GM18858 (cell line): ENCODE data around the gene KCNG2.

Source experiments
- ATAC-seq: cut with Tn5 transposase; IDR thresholded peaks from one replicate; pipeline ENCODE4 v1.9.1; 2021; ENCODE audit not compliant: unreplicated experiment

The KCNG2 gene

DNA sequence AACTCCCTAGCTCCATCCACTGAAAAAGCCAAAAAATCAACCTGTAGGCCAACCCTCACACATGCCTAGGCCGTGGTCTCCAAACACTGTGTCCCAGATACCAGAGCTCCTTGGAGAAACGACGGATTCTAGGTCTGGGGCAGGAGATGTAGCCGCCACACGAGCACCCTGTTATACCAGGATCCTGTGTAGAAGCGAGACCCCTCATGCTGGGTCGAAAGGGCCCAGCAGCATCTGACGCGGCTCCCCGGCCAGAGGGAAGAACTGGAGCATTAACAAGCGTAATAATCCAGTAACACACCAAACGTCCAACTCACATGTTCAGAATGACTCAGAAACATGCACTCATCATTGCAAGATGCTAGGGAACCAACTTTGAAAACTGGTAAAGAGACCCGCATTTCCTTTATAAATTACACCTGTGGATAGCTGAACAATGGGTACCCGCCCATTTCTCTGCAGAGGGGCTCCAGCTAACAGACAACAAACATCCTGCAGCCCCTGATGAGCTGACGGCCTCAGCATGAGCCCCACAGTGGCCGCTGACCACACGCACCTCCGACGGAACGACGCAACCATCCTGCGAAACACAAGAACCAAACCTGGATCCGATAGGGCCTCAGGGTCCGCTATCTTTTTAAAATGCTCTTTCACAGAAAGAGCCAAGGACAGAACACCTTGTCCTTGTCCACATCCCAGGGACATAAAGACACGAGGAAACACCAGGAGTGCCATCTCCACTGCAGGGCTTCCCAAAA is 139.5 kb downstream of the KCNG2 start:
- ATAC-seq, result no peak

DNA sequence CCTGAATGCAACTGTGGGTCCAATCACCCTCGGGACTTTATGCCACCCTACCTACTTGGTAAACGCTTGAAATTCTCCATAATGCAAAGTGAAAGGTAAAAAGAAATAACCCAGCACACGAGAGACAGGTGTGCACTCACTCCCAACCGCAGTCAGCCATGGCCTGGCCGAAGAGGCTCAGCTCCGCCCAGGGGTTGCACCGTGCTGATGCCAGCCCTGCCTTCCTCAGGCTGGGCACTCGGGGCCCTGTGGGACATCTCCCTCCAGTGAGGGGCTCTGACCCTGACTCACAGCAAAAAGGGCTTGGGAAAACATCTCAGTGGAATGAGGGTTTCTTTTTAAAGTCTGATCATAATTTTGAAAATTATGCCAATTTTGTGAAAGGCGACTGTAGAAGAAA is 140.5 kb downstream of the KCNG2 start:
- no peak for ATAC-seq

DNA sequence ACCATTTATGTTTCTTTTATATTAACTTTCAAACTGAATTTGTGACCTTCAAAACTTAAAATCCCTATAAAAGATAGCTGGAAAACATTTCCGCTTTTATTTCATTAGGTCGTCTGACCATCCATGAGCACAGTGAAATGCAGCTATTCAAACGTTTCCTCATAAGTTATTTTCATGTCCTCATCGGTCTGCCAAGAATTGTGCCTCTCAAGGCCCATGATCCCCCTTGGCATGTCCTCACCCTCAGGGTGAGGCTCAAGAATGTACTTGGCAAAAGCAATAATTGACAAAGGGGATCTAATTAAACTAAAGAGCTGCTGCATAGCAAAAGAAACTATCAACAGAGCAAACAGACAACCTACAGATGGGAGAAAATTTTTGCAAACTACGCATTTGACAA is 141.4 kb downstream of the KCNG2 start:
- ATAC-seq, result no peak

DNA sequence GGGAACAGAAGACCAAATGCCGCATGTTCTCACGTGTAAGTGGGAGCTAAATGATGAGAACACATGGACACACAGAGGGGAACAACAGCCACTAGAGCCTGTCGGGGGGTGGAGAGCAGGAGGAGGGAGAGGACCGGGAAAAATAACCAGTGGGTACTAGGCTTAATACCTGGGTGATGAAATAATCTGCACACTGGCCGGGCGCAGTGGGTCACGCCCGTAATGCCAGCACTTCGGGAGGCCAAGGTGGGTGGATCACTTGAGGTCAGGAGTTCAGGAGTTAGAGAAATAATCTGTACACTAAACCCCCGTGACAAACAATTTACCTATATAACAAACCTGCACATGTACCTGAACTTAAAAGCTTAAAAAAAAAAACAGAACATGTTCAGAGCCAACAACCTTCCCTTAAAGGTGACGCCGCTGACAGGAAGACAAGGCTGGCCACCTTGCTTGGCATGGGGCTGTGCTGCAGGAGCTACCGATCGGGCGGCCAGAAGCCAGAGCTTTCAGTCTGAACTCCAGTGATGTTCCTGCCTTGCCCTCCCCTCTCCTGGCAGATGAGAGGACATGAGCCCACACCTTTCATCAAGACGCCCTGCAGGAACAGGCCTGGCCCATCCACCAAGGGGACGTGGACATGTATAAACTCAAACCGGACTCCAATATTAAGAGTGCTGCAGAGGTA is 142.5 kb downstream of the KCNG2 start:
- ATAC-seq, result no peak

DNA sequence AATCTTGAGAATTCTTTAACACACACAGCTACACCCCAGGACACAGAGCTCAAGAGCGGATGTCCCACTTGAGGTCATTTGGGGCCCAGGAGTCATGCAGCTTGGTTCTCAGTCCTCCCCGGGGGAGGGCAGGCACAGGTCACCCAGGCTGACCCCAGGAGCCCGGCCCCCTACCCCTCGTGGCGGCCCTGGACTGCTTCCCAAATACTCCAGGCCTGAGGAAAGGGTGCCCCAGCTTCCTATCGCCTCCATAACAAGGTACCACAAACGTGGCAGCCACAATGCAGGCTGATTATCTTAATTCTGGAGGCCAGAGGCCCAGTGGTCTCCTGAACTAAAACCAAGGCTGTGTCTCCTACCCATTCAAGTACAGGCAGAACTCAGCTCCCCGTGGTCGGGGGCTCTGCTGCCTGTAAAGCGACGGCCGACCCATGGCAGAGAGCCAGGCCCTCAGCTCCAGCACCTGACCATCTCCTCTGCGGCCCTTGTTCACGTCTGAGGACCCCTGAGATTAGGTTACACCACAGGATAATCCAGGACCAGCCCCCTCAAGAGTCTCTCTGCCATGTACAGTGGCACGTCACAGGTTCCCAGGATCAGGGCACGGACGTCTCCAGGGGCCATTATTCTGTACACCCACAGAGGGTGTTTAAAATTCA is 143.2 kb downstream of the KCNG2 start:
- no peak for ATAC-seq

DNA sequence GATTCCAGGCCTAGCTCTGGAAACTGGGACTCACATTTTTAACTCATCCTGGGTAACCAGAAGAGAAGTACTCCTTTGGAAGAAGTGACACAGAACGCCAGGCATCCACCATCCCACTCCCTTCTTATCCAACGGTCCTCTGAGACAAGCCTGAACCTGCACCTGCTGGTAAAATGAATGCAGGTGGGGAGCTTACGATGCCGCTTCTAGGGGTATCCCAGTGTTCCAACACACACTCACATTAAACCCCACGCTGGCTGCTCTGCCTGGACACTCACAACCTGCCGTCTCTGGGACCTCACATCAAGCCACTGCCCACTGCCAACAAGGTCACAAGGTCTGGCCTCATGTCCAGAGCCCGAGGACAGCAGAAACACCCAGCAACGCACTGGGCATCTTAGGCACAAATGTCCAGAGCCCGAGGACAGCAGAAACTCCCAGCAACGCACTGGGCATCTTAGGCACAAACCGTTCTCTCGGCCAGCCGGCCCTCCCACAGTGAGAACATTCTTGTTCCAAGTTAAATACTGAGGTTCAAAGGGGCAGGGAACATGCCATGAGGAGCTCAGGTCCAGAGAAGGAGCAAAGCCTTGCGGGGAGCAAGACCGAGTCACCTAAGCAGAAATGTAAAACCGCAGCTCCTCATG is 143.9 kb downstream of the KCNG2 start:
- ATAC-seq, result no peak

DNA sequence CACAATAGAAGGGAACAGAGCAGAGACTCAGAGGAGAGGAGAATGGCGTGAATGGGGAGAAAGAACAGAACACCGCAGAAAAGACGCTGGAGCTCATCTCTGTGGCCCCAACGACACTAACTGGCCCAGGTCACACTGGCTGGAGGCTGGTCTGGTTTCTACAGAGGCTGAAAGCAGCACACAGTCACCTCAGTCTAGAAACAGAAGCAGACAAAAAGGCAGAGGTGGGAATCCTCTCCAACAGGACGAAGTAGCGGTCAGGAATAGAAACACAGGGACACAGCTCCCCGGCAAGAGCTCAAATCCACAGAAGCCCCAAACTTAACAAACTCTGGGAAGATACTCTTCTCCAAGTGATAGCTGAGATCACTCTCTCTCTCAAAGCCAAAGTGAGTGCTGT is 144.5 kb downstream of the KCNG2 start:
- ATAC-seq, result no peak

DNA sequence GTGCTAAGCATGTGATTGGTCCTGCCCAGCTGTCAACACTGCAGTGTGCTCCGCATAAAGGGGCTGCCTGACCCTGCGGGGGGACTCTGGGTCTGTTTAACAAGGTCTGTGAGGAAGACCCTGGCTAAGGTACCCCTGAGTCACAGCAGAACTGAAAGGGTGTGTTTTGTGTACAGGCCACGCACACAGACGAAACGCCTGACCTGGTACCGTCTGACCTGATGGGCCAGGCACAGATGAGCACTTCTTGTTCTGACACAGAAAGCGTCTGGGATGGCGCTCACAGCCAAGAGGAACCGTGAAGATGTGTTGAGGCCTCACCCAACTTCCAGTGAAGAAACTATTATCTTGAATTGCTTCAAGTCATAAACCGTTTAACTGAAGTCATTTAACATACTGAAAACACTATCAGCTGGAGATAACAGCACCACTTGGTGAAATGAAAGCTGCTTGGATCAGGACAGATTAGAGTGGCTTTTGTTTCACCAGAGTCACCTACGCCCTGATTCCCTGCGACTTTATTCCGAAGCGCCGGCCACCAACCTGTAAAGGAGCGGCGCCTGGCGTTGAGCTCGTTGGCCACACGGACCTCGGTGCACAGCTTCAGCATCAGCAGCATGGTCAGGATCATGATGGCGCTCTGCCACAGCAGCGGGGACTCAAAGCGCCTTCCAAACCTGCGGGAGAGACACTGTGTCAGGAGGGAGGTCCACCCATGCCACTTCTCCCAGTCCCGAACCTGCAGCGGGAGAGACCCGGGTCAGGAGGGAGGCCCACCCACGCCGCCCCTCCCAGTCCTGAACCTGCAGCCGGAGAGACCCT is 145.3 kb downstream of the KCNG2 start:
- ATAC-seq, result no peak

DNA sequence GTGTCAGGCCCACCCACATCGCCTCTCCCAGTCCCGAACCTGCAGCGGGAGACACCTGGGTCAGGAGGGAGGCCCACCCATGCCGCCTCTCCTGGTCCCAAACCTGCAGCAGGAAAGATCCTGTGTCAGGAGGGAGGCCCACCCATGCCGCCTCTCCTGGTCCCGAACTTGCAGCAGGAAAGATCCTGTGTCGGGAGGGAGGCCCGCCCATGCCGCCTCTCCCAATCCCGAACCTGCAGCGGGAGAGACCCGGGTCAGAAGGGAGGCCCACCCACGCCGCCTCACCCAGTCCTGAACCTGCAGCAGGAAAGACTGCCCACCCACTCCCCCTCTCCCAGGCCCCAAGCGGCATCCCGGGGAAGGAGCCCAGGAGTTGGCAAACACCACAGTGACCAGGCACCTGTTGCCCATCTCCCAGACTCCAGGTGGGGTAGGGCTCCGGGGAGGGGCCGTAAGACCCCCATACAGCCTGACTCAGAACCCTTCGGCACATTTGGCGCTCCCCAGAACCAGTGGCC is 145.9 kb downstream of the KCNG2 start:
- no peak for ATAC-seq

DNA sequence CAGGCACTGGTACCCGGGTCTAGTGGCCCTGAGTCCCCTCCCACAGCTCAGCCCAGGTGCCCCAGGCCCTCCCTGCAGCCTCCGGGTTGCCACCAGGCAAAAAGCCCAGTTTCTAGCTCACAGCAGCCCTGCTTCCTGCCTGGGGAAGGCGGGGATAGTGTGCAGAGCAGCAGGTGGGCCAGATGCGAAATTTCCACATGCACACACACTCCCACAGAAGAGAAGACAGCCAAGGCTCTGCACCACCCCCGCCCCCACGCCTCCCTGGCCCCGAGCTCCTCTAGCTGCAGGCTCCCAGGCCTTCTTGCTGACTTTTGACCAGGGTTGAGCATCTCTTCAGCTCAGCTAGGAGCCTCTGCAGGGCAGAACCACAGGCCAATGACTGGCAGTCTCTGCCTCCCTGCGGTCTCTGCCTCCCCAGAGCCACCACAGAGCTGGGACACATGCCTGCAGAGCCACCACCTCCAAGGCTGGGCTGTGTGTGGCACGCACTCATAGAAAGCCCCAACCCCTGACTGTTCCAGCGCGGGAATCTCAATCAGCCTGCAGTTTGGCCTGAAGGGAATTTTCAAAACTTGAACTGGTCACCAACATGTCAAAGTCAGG is 146.5 kb downstream of the KCNG2 start:
- ATAC-seq, result peak; percentile 48

DNA sequence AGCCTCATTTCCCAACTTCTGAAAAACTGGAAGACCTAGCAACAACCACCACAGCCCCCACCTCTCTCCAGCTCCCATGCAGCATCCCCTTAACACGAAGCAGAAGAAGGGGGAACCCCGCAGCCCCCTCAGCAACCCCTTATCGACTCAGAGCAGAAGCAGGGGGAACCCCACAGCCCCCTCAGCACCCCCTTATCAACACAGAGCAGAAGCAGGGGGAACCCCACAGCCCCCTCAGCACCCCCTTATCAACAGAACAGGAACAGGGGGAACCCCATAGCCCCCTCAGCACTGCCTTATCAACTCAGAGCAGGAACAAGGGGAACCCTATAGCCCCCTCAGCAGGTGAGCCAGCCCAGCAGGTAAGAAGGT is 147.0 kb downstream of the KCNG2 start:
- ATAC-seq, result no peak

DNA sequence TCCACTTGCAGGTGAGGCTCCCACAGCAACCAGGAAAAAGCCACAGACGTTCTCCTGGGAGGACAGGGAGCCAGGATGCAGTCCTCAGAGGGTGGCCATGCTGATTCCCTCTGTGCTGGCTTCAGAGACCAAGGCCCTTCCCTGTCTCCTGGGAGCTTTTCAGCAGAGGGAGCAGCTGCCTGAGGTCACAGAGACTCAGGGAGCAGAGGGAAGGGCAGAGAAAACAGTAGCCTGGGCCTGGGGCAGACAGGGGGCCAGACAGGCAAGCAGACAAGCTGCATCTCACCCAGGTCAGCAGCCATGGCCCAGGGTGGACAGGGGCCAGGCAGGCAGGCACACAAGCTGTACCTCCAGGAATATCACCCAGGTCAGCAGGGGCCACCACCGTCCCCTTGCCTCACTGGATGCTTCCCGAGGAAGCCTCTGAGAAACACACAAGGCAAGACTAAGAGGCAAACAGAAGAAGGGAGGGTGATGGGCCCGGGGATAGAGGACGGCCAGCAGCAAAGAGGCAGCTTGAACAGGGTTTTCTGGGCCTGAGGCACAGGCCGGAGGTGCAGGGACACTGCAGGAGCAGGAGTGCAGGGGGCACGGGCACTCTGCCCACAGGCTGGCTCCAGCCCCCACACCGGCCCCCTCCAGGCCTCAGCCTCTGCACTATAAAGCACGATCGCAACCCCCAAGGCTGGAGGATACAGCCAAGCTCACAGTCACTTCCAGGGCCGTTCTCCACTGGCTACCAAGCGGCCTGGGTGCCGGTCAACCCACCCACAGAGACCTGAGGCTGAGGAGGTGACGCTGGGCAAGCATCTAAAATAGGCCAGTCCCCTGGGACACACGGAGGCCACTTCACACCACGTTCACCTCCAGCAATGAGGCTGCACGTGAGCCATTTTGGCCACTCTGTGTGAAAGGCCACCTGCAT is 147.6 kb downstream of the KCNG2 start:
- ATAC-seq, result no peak

DNA sequence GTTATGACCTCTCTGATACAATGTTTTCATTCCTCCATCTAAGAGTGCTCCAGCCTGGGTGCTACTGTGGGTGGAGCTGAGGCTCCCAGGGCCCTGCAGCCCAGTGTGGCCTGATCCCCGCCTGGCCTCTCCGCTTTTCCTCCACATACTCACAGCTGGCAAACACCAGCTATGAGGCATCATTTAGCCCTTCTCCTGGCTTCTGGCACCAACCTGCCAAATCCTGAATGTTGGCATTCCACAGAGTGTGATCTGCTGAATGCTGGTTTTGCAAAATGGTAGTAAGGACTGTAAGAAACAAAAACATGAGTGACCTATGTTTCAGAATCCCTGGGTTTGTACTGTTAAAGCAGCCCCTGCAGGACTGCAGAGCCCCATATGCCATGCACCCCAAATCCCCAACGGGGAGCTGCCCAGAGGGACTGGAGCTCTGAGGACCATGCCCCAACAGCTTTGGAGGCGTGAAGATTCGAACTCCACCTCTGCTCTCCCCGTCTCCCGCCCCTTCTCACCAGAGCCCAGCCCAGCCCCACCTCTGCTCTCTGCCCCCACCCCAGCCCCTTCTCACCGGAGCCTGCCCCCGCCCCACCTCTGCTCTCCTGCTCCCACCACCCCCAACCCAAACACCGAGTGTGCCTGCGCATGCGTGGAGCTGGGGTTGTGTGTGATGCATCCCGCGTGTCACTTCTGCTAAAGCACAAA is 149.5 kb downstream of the KCNG2 start:
- no peak for ATAC-seq

DNA sequence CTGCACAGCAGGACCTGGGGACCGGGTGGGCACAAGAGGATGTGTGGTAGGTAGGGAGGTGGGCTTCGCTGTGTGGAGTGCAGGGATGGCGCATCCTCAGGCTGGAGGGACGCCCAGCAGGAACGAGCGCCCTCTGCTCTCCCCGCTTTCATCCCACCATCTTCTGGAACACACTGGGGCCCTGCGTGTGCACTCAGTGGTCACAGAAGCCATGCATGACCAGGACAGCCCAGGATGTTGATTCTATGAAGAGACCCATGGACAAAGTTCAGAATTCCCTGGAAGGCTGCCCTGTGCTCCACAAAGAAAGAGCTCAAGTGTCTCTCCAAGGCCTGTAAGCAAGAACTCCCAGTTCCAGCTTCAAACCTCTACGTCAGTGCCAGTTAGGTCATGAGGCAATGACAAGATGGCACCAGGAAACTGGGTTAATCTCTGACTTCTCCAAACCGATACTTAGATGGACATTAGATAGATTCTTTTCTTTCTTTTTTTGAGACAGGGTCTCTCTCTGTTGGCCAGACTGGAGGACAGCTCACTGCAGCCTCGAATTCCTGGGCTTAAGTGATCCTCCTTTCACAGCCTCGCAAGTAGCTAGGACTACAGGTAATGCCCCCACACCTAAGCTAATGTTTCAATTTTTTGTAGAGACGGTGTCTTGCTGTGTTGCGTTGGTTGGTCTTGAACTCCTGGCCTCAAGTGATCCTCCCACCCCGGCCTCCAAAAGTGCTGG is 150.3 kb downstream of the KCNG2 start:
- ATAC-seq, result no peak

DNA sequence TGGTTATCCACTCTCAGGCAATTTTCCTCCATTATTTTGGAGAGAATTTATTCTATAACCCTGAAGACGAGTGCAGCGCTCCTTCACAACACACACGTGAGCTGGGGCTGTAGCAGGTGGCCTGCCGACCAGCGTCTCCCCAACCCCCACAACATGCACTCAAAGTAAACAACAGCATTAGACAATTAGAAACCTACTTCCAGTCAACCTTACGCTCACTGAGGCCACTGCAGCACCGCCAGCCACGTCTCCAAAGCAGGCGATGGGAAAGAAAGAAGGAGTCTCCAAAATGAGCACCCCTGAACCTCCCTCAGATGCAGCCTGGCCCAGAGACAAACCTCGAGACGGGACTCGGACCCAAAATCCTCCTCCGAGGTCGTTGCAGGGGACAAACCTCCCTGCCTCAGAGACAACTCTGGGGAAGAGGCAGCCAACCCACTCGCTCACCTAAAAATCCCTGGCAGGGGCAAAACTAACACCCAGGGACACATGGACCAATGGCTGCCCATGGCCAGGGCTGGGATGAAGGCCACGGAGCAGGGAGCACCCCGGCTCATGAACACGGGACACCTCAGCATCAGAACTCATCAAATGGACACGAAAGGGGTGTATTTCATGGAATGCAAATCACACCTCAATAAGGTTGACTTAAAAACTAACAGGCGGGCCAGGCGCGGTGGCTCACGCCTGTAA is 151.1 kb downstream of the KCNG2 start:
- ATAC-seq, result no peak
